Spleen (tissue), 11 donors: ENCODE results near the gene FIGN. TPM values are rescaled to one million over a fixed set of nuclear protein-coding genes. Genes with fewer than 3 reads are reported as not detected.

Experiments used
- DNase-seq: peaks from one replicate; pipeline ENCODE4 v3.0.0-alpha.2; 2020
- H3K27ac ChIP-seq, 8 donors: fragments of 200-600 bp; sonication (generic) in 7 of 8; 1 replicate in 4 of 8; 2 replicates in 4 of 8; pipeline versions ENCODE4 v1.5.0 to v1.8.0; 2016 to 2021; ENCODE audit warnings: inconsistent platforms in 4 of 8, mild to moderate bottlenecking in 4 of 8, moderate library complexity in 1 of 8
- H3K27me3 ChIP-seq, 7 donors: fragments of 200-600 bp; sonication (generic) in 6 of 7; replicated peaks in 1 of 7; 1 replicate in 4 of 7; 2 replicates in 3 of 7; pipeline versions ENCODE4 v1.5.0 to v1.8.0; 2016 to 2021; ENCODE audit warnings: inconsistent platforms in 3 of 7, mild to moderate bottlenecking in 1 of 7
- H3K36me3 ChIP-seq, 6 donors: fragments of 200-600 bp; sonication (generic) in 5 of 6; 1 replicate in 4 of 6; 2 replicates in 2 of 6; pipeline versions ENCODE4 v1.5.0 to v1.8.0; 2016 to 2021; ENCODE audit warnings: inconsistent platforms in 2 of 6
- H3K4me1 ChIP-seq, 6 donors: fragments of 200-600 bp; sonication (generic) in 5 of 6; 1 replicate in 3 of 6; 2 replicates in 3 of 6; pipeline versions ENCODE4 v1.5.0 to v1.8.0; 2016 to 2021; ENCODE audit warnings: inconsistent platforms in 3 of 6
- H3K4me3 ChIP-seq, 8 donors: fragments of 200-600 bp; sonication (generic) in 7 of 8; 1 replicate in 4 of 8; 2 replicates in 4 of 8; pipeline versions ENCODE4 v1.5.0 to v1.8.0; 2016 to 2021; ENCODE audit warnings: inconsistent platforms in 4 of 8, mild to moderate bottlenecking in 4 of 8, moderate library complexity in 2 of 8
- H3K9me3 ChIP-seq, 8 donors: fragments of 200-600 bp; sonication (generic) in 7 of 8; 1 replicate in 4 of 8; 2 replicates in 4 of 8; pipeline versions ENCODE4 v1.5.0 to v1.8.0; 2016 to 2021; ENCODE audit warnings: inconsistent platforms in 4 of 8
- CTCF ChIP-seq, 11 experiments: fragments of 200-600 bp in 7 of 11; fragments of 450-650 bp in 4 of 11; sonication (generic) in 4 of 11; IDR thresholded peaks in 8 of 11; conservative IDR thresholded peaks in 3 of 11; 1 replicate in 7 of 11; 2 replicates in 4 of 11; pipeline versions ENCODE4 v1.4.0 to v1.8.0; 2016 to 2021; ENCODE audit warnings: antibody characterized with exemption in 11 of 11, inconsistent platforms in 4 of 11, mild to moderate bottlenecking in 1 of 11
- POLR2A ChIP-seq, 3 donors: fragments of 450-650 bp; IDR thresholded peaks; one replicate each; pipeline ENCODE4 v1.5.1; 2017; ENCODE audit warnings: antibody characterized with exemption in 3 of 3, mild to moderate bottlenecking in 1 of 3
- POLR2AphosphoS5 ChIP-seq, 3 donors: sonication (generic); formaldehyde crosslinking; IDR thresholded peaks; one replicate each; pipeline ENCODE4 v1.5.1; 2017; ENCODE audit warnings: antibody characterized with exemption in 3 of 3
- WGBS, 5 donors: extraction: QIAGEN DNeasy Blood & Tissue Kit in 3 of 5; methylation state at CpG; one replicate each; pipeline versions ENCODE4 v1.1.5 to v1.1.7; 2013 to 2018; 5-methylcytosine and 5-hydroxymethylcytosine counted together
- intact Hi-C: fragments of 100-400 bp; cut with DNase I; formaldehyde crosslinking; loops from one replicate; pipeline ENCODE4 v1.15.0; 2023; ENCODE audit warnings: low total_unique reads
- polyA plus RNA-seq, 3 donors: library from polyadenylated mRNA; stranded (reverse); fragments of 200-250 nt; gene quantifications; one replicate each; pipeline ENCODE4 v1.2.1, GENCODE V29; 2013
- total RNA-seq, 7 donors: library from RNA; depleted of rRNA in 3 of 7; stranded (reverse); fragments of >200 nt in 3 of 7; fragmentation: NEBNext Ultra II Directional in 4 of 7; extraction: Animal tissue kit (Norgen Biotek cat#: 25700) in 4 of 7; gene quantifications; one replicate each; pipeline versions ENCODE4 v1.1.0 to v1.2.1, GENCODE V29; 2016 to 2021
- donor health status: healthy with polysubstance abuse.
- donor health status: DM: no; HTN: no; CAD: no; lungs with moderate emphysema.
- donor health status: DM: no; HTN: no; CAD: no.
- donor health status: Bipolar disorder and iron deficiency.
- donor health status: healthy.
- donor health status: DM: no; HTN: no; CAD: no.
- donor health status: DM: yes; HTN: yes; CAD: no.

FIGN gene
- total and polyA plus RNA-seq, 10 donors = 0.50 to 22.6 (median 8.6) TPM

GRCh38 chr2:163732727-163733126 lies 3.1 kb downstream of the FIGN start:
- 28 to 42% (median 35%) methylated on average over 4 of the region's 4 CpGs for WGBS, 5 donors
- peaks cover 0 to 39% (median 8%) of the 10 kb centered on the region in 7 donors for H3K27me3 ChIP-seq
- H3K4me1 ChIP-seq = peaks cover 0 to 19% (median 8%) of the 10 kb centered on the region in 6 donors
- H3K9me3 ChIP-seq = no peaks in the 10 kb centered on the region
- no peak for TF ChIP-seq POLR2A (IDR thresholded peaks at IDR 0.05)
- TF ChIP-seq CTCF (IDR thresholded peaks at IDR 0.05 in 8 of 11, conservative IDR thresholded peaks at IDR 0.05 in 3 of 11) = no peak
- no peak for TF ChIP-seq POLR2AphosphoS5 (IDR thresholded peaks at IDR 0.05)
- no peaks in the 10 kb centered on the region for H3K36me3 ChIP-seq
- H3K4me3 ChIP-seq = peak overlapping the region in 5 of 8 donors; percentile 42 to 70 (median 50)
- DNase-seq = no peak
- intact Hi-C loops = no loop called here
- H3K27ac ChIP-seq = peak overlapping the region; percentile 27 to 95 (median 90)

- no peaks in the 10 kb centered on the region for H3K9me3 ChIP-seq
- TF ChIP-seq POLR2AphosphoS5 (IDR thresholded peaks at IDR 0.05) (no peak), POLR2A (IDR thresholded peaks at IDR 0.05) (no peak), CTCF (IDR thresholded peaks at IDR 0.05 in 8 of 11, conservative IDR thresholded peaks at IDR 0.05 in 3 of 11) (no peak)
- intact Hi-C loops = no loop called here
- no peak for DNase-seq
- no peaks in the 10 kb centered on the region for H3K36me3 ChIP-seq
- peaks cover 0 to 23% (median 9%) of the 10 kb centered on the region in 6 donors for H3K4me1 ChIP-seq
- peak overlapping the region; percentile 27 to 95 (median 90) for H3K27ac ChIP-seq
- peaks cover 0 to 29% (median 6%) of the 10 kb centered on the region in 7 donors for H3K27me3 ChIP-seq
- H3K4me3 ChIP-seq = peak overlapping the region in 3 of 8 donors; percentile 3 to 70 (median 53)
These were observed 4.1 kb downstream of the FIGN start for GRCh38 chr2:163731735-163732134.

GRCh38 chr2:163730556-163730955 lies 5.3 kb downstream of the FIGN start:
- no peaks in the 10 kb centered on the region for H3K36me3 ChIP-seq
- H3K4me3 ChIP-seq = no peak overlapping the region
- H3K27ac ChIP-seq = peak overlapping the region in 7 of 8 donors; percentile 88 to 95 (median 91)
- 80 to 94% (median 82%) methylated on average over 1 of the region's 1 CpG for WGBS, 5 donors
- intact Hi-C loops = no loop called here
- peaks cover 0 to 17% (median 0%) of the 10 kb centered on the region in 7 donors for H3K27me3 ChIP-seq
- H3K9me3 ChIP-seq = no peaks in the 10 kb centered on the region
- no peak for TF ChIP-seq CTCF (IDR thresholded peaks at IDR 0.05 in 8 of 11, conservative IDR thresholded peaks at IDR 0.05 in 3 of 11)
- TF ChIP-seq POLR2AphosphoS5 (IDR thresholded peaks at IDR 0.05) = no peak
- TF ChIP-seq POLR2A (IDR thresholded peaks at IDR 0.05) = no peak
- peaks cover 0 to 25% (median 9%) of the 10 kb centered on the region in 6 donors for H3K4me1 ChIP-seq
- no peak for DNase-seq

- H3K4me1 ChIP-seq = peaks cover 0 to 25% (median 9%) of the 10 kb centered on the region in 6 donors
- WGBS, 5 donors = 71 to 77% (median 74%) methylated on average over 4 of the region's 4 CpGs
- H3K27ac ChIP-seq = peak overlapping the region in 7 of 8 donors; percentile 18 to 95 (median 91)
- TF ChIP-seq POLR2AphosphoS5 (IDR thresholded peaks at IDR 0.05) (no peak), POLR2A (IDR thresholded peaks at IDR 0.05) (no peak), CTCF (IDR thresholded peaks at IDR 0.05 in 8 of 11, conservative IDR thresholded peaks at IDR 0.05 in 3 of 11) (no peak)
- no peak overlapping the region for H3K4me3 ChIP-seq
- DNase-seq = no peak
- intact Hi-C loops = no loop called here
- H3K9me3 ChIP-seq = no peaks in the 10 kb centered on the region
- H3K27me3 ChIP-seq = peaks cover 0 to 9% (median 0%) of the 10 kb centered on the region in 7 donors
- H3K36me3 ChIP-seq = no peaks in the 10 kb centered on the region
These were observed 6.1 kb downstream of the FIGN start for GRCh38 chr2:163729636-163730273.
